AG09309 (cell line): ENCODE data around the gene SLC25A12.

ENCODE experiments used
- DNase-seq: peaks from one replicate; pipeline ENCODE4 v3.0.0-alpha.2; 2010; ENCODE audit warnings: low read depth
- H3K4me3 ChIP-seq: 2 replicates; pipeline ENCODE4 v1.5.1; 2011; ENCODE audit warnings: mild to moderate bottlenecking, low read depth, low read length, moderate library complexity; ENCODE audit not compliant: control insufficient read depth
- TF ChIP-seq, protein P1 (sequence below): IDR thresholded peaks from 2 replicates; pipeline ENCODE4 v1.5.1; 2011; ENCODE audit warnings: mild to moderate bottlenecking, low read depth, low read length, inconsistent platforms; ENCODE audit not compliant: insufficient read depth, control insufficient read depth; ENCODE audit errors: missing control alignments

SLC25A12 gene

DNA sequence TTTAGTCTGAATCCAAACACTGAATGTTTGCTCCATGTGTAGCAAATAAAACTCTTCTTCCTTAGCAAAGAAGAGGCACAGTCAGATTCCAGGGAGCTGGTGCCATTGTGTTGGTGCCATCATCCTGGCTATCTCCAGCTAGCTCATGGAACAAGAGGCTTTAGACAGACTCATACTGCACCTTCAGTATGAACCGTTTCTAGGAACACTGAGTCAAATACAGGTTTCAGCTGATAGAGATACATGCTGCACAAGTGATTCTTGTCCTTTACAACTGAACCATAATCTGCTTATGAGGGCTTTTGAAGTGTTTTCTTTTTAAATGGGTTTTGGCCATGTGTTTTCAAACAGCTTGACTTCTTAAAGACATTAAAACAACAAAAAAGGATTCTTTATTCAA is 148.9 kb downstream of the SLC25A12 start:
- DNase-seq = no peak
- no peak overlapping the region for H3K4me3 ChIP-seq
- TF ChIP-seq, protein P1, sequence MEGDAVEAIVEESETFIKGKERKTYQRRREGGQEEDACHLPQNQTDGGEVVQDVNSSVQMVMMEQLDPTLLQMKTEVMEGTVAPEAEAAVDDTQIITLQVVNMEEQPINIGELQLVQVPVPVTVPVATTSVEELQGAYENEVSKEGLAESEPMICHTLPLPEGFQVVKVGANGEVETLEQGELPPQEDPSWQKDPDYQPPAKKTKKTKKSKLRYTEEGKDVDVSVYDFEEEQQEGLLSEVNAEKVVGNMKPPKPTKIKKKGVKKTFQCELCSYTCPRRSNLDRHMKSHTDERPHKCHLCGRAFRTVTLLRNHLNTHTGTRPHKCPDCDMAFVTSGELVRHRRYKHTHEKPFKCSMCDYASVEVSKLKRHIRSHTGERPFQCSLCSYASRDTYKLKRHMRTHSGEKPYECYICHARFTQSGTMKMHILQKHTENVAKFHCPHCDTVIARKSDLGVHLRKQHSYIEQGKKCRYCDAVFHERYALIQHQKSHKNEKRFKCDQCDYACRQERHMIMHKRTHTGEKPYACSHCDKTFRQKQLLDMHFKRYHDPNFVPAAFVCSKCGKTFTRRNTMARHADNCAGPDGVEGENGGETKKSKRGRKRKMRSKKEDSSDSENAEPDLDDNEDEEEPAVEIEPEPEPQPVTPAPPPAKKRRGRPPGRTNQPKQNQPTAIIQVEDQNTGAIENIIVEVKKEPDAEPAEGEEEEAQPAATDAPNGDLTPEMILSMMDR = no peak

DNA sequence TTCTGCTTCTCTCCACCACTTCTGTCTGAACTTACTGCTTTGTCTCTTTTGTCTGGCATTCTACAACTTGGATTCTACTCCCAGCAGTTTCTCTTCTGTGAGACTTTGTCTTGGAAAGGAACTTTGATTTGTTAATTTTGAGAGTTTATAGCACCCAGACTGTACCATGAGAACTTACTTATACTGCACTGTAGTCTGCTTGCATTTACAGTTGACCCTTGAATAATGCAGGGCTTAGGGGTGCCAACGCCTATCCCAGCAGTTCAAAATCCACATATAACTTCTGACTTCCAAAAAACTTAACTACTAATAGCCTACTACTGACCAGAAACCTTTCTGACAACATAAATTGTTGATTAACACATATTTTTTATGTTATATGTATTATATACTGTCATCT is 151.3 kb downstream of the SLC25A12 start:
- no peak overlapping the region for H3K4me3 ChIP-seq
- no peak for DNase-seq
- TF ChIP-seq, protein P1 = no peak

DNA sequence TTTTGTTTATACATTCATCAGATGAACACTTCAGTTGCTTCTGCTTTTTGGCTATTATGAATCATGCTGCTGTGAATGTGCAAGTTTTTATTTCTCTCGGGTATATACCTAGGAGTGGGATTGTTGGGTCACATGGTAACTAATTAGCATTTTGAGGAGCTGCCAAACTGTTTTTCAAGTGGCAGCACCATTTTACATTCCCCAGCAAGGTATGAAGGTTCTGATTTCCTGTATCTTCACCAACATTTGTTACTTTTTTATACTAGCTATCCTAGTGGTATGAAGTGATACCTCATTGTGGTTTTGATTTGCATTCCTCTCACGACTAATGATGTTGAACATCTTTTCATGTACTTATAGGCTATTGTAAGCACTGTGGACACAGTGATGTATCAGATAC is 152.9 kb downstream of the SLC25A12 start:
- no peak overlapping the region for H3K4me3 ChIP-seq
- TF ChIP-seq, protein P1 = no peak
- DNase-seq = no peak

DNA sequence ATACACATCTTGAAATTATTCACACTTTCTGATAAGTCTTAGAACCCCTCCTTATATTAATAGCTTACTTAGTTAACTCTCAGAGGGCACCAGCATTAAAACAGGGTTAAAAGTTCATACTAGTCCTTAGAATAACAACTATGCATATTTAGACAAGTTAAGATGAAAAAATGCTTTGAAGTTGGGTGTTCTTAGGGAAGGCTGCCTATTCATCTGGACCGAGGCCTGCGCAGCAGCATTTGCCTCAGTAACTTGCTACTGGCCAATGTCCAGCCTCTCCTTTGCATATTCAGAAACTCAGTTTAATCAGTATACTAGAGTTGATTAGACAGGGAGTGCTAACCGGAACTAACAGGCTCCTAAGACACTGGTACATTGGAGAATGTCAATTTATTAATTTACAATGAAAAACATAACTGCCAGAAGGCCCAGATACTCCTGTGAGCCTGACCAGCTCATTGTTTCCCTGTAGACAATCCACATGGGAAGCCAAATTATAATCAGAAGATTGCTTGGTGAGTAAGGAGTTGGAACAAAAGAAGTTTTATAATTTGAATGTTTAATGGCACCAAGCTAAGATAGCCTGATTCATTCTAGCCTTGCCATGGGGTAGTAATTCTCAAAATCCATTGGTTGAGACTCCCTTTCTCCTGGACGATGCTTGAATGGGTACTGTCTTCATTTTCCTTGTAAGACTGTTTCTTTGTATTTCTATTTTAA is 157.9 kb downstream of the SLC25A12 start:
- H3K4me3 ChIP-seq = no peak overlapping the region
- TF ChIP-seq, protein P1 = no peak
- DNase-seq = no peak
